Stimulated activated CD4-positive, alpha-beta T cell treated with anti-CD3 and anti-CD28 coated beads, Interleukin-1b, Interleukin-23, amount 100 ng/mL, for 48 hours (primary cell): Measurements from ENCODE around the gene PGD.
A peak's percentile ranks its signal among the peaks of the same experiment; 100 is the strongest.
"Not testable (repeated sequence)": the region's sequence is repeated elsewhere in the genome, so short reads cannot be mapped to it uniquely, and the experiment has no call there.

Source experiments
- DNase-seq: peaks from one replicate; pipeline ENCODE4 v3.0.0-alpha.2; 2020

The PGD gene

GRCh38 chr1:10438677-10439163 is 39.9 kb downstream of the PGD start:
- DNase-seq = no peak

GRCh38 chr1:10440305-10440704 is 41.4 kb downstream of the PGD start:
- no peak for DNase-seq

GRCh38 chr1:10440794-10441193 is 41.9 kb downstream of the PGD start:
- DNase-seq = no peak

- no peak for DNase-seq
Observed at GRCh38 chr1:10444248-10444647, 45.4 kb downstream of the PGD start.

- DNase-seq = peak; percentile 11
Observed at GRCh38 chr1:10444795-10445397, 46.0 kb downstream of the PGD start.

- DNase-seq = no peak
Observed at GRCh38 chr1:10446790-10447422, 48.0 kb downstream of the PGD start.

- no peak for DNase-seq
Observed at GRCh38 chr1:10449751-10450150, 50.9 kb downstream of the PGD start, which contains the start of gene CORT. TSS of gene CORT (plus strand) at chr1:10450031. CDS start at chr1:10450224, 193 bp downstream.

GRCh38 chr1:10450156-10450814 is 51.4 kb downstream of the PGD start:
- no peak for DNase-seq

GRCh38 chr1:10450836-10451235 is 52.0 kb downstream of the PGD start:
- no peak for DNase-seq

- DNase-seq = no peak
Observed at GRCh38 chr1:10451287-10451686, 52.4 kb downstream of the PGD start.

- DNase-seq = no peak
Observed at GRCh38 chr1:10456048-10456447, 57.2 kb downstream of the PGD start.

GRCh38 chr1:10456661-10457060 is 57.8 kb downstream of the PGD start:
- no peak for DNase-seq

- DNase-seq = not testable (repeated sequence)
Observed at GRCh38 chr1:10457462-10457861, 58.6 kb downstream of the PGD start.

GRCh38 chr1:10457875-10458274 is 59.0 kb downstream of the PGD start:
- no peak for DNase-seq

GRCh38 chr1:10459184-10459583 is 60.3 kb downstream of the PGD start:
- no peak for DNase-seq

- no peak for DNase-seq
Observed at GRCh38 chr1:10467078-10467477, 68.2 kb downstream of the PGD start.

GRCh38 chr1:10470043-10470442 is 71.2 kb downstream of the PGD start:
- no peak for DNase-seq
